ENCODE measurements around the gene TTC4. TPM values are rescaled to one million over a fixed set of nuclear protein-coding genes. Genes with fewer than 3 reads are reported as not detected.

TTC4 gene
- total RNA-seq, 3 donors from 2014 or later: 12.1 to 16.7 (median 15.2) TPM

DNA sequence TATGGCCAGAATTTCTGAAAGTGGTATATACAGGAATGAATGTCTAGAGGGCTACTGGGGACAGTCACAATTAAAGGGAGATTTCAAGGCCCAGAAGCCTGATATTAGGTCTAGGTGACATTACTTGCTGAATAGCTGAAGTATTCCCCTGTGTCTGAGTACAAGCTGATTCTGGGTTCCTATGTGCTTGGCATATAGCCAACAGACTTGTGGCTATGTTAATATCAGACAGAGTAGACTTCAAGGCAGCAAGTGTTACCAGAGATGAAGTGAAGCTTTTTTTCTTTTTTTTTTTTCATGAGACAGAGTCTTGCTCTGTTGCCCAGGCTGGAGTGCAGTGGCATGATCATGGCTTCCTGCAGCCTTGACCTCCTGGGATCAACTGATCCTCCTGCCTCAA, 8.3 kb downstream of the TTC4 start:
- intact Hi-C loops (cut with DNase I, micrococcal nuclease): no loop called here
- TF ChIP-seq CTCF (IDR thresholded peaks at IDR 0.05): no peak
- DNase-seq (no peak), ATAC-seq (no peak)
- Histone ChIP-seq H3K4me3 (no peak overlapping the region), H3K9me3 (no peaks in the 10 kb centered on the region), H3K36me3 (ENCODE audit: low read depth) (no peaks in the 10 kb centered on the region), H3K4me1 (ENCODE audit: low read depth) (no peaks in the 10 kb centered on the region)

GRCh38 chr1:54724771-54725170, 9.1 kb downstream of the TTC4 start:
- intact Hi-C loops (cut with DNase I, micrococcal nuclease): no loop called here
- Histone ChIP-seq H3K4me3 (no peak overlapping the region), H3K36me3 (ENCODE audit: low read depth) (no peaks in the 10 kb centered on the region), H3K4me1 (ENCODE audit: low read depth) (no peaks in the 10 kb centered on the region), H3K9me3 (no peaks in the 10 kb centered on the region)
- DNase-seq: no peak
- no peak for TF ChIP-seq CTCF (IDR thresholded peaks at IDR 0.05)
- ATAC-seq: no peak

DNA sequence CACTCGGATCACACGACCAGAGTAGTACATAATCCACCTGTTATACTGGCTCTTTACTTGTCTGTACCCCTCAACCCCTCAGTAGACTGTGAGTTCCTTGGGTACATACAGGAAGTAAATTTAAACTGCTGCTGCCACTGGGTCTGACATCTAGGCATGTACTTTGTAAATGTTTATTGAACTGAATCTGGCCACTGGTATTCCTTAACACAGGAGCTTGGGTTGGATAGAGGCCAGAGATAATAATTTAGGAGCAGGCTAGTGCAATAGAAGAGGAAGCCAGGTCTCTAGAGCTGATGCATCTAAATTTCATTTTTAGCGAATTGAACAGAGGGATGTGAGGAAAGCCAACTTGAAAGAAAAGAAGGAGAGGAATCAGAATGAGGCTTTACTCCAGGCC, 12.4 kb downstream of the TTC4 start:
- no peak for TF ChIP-seq CTCF (IDR thresholded peaks at IDR 0.05)
- Histone ChIP-seq H3K4me3 (no peak overlapping the region), H3K4me1 (ENCODE audit: low read depth) (no peaks in the 10 kb centered on the region), H3K36me3 (ENCODE audit: low read depth) (no peaks in the 10 kb centered on the region), H3K9me3 (no peaks in the 10 kb centered on the region)
- intact Hi-C loops (cut with DNase I, micrococcal nuclease): no loop called here
- ATAC-seq: no peak
- no peak for DNase-seq

- DNase-seq: no peak
- peaks cover 7% of the 10 kb centered on the region for H3K36me3 ChIP-seq (ENCODE audit: low read depth)
- H3K9me3 ChIP-seq: no peaks in the 10 kb centered on the region
- ATAC-seq: no peak
- no peak overlapping the region for H3K4me3 ChIP-seq
- TF ChIP-seq CTCF (IDR thresholded peaks at IDR 0.05): no peak
- intact Hi-C loops (cut with DNase I, micrococcal nuclease): no loop called here
- H3K4me1 ChIP-seq (ENCODE audit: low read depth): no peaks in the 10 kb centered on the region
Measured at GRCh38 chr1:54736685-54737084, 21.0 kb downstream of the TTC4 start.

GRCh38 chr1:54738244-54738643, 22.6 kb downstream of the TTC4 start:
- H3K4me1 ChIP-seq (ENCODE audit: low read depth): no peaks in the 10 kb centered on the region
- DNase-seq (no peak), ATAC-seq (no peak)
- peaks cover 7% of the 10 kb centered on the region for H3K36me3 ChIP-seq (ENCODE audit: low read depth)
- H3K9me3 ChIP-seq: no peaks in the 10 kb centered on the region
- intact Hi-C loops (cut with DNase I, micrococcal nuclease): no loop called here
- TF ChIP-seq CTCF (IDR thresholded peaks at IDR 0.05): no peak
- H3K4me3 ChIP-seq: no peak overlapping the region

GRCh38 chr1:54741531-54741930, 25.9 kb downstream of the TTC4 start:
- no peak for DNase-seq
- Histone ChIP-seq H3K4me1 (ENCODE audit: low read depth) (no peaks in the 10 kb centered on the region), H3K36me3 (ENCODE audit: low read depth) (peaks cover 7% of the 10 kb centered on the region), H3K9me3 (no peaks in the 10 kb centered on the region), H3K4me3 (no peak overlapping the region)
- intact Hi-C loops (cut with DNase I, micrococcal nuclease): no loop called here
- no peak for ATAC-seq
- TF ChIP-seq CTCF (IDR thresholded peaks at IDR 0.05): no peak

Measured in mucosa of descending colon (tissue), 3 donors.